Measurements from ENCODE around the gene NUB1. TPM values are rescaled to one million over a fixed set of nuclear protein-coding genes. Genes with fewer than 3 reads are reported as not detected.

NUB1 gene
- total RNA-seq, 1 donor from 2014 or later = 55.2 TPM

DNA sequence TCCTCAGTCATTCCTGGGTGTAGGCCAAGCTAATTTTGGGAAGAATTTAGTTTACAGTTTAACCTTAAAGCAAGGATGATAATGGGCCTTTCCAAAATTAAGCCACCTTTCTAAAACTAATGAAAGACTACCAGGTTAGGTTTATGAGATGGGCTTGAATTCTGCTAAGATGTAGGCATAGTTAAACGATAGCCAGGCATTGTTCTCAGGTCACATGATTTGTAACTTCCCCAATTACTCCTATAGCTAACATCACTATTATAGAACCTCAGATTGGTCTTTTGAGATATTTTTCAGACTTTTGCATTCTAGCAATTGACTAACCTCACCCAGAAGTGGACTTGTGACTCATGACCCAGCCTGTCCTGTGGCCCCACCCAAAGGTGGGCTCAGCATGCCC lies 7.0 kb upstream of the NUB1 start:
- Histone ChIP-seq H3K4me3 (no peak overlapping the region), H3K27ac (no peak overlapping the region), H3K4me1 (no peaks in the 10 kb centered on the region), H3K36me3 (no peaks in the 10 kb centered on the region), H3K27me3 (no peaks in the 10 kb centered on the region), H3K9me3 (no peaks in the 10 kb centered on the region)
- DNase-seq (no peak), ATAC-seq (no peak)
- TF ChIP-seq, protein P1, sequence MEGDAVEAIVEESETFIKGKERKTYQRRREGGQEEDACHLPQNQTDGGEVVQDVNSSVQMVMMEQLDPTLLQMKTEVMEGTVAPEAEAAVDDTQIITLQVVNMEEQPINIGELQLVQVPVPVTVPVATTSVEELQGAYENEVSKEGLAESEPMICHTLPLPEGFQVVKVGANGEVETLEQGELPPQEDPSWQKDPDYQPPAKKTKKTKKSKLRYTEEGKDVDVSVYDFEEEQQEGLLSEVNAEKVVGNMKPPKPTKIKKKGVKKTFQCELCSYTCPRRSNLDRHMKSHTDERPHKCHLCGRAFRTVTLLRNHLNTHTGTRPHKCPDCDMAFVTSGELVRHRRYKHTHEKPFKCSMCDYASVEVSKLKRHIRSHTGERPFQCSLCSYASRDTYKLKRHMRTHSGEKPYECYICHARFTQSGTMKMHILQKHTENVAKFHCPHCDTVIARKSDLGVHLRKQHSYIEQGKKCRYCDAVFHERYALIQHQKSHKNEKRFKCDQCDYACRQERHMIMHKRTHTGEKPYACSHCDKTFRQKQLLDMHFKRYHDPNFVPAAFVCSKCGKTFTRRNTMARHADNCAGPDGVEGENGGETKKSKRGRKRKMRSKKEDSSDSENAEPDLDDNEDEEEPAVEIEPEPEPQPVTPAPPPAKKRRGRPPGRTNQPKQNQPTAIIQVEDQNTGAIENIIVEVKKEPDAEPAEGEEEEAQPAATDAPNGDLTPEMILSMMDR (IDR thresholded peaks at IDR 0.05) = no peak
- intact Hi-C loops (cut with DNase I) = no loop called here

DNA sequence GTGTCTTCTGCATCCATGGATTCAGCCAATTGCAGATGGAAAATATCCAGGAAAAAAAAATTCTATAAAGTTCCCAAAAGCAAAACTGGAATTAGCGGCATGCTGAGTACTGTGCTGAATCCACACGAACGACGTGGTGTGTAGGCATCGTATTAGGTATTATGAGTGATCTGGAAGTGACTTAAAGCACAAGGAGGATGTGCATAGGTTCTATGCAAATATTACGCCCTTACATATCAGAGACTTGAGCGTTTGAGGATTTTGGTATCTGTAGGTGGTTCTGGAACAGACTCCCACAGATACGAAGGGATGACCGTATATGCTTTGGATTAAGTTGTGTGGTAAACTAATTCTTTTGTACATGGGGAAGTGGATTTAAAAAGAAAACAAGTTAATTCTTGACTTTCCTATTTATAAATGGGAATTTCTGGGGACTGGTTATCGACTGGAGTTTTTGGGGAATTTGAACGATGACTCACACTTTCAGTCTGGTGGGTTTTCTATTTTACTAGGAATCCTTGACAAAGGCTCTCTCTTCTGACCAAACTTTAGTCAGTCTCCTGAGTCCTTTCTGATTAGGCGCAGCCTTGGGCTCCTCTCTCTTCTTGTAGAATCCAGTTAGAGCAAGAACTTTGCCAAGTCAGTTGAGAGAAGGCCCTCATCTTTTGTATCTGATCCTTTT lies 5.4 kb upstream of the NUB1 start:
- ATAC-seq (no peak), DNase-seq (no peak)
- Histone ChIP-seq H3K27ac (no peak overlapping the region), H3K4me3 (no peak overlapping the region), H3K9me3 (no peaks in the 10 kb centered on the region), H3K36me3 (no peaks in the 10 kb centered on the region), H3K4me1 (peaks cover 10% of the 10 kb centered on the region), H3K27me3 (no peaks in the 10 kb centered on the region)
- TF ChIP-seq, protein P1 (IDR thresholded peaks at IDR 0.05) = no peak
- intact Hi-C loops (cut with DNase I) = no loop called here

DNA sequence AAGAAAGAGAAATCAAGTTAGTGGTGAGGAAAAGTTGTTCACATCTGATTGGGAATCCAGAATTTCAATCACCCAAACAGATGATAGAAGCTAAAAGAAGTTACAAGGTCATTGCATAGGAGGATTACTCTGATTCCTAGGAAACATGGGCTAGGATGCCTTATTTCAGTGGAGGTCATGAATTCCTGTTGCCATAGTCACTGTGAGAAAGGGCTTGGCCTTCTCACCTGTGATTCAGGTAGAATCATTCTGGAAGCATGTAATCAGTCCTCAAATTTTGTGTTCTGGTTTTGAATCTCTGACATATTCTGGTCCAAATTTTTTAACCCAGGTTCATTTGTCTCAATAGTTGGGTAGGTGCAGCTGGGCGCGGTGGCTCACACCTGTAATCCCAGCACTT lies 4.3 kb upstream of the NUB1 start:
- Histone ChIP-seq H3K36me3 (no peaks in the 10 kb centered on the region), H3K4me3 (no peak overlapping the region), H3K4me1 (peaks cover 12% of the 10 kb centered on the region), H3K9me3 (no peaks in the 10 kb centered on the region), H3K27me3 (no peaks in the 10 kb centered on the region), H3K27ac (no peak overlapping the region)
- no peak for DNase-seq
- no peak for ATAC-seq
- TF ChIP-seq, protein P1 (IDR thresholded peaks at IDR 0.05) = no peak
- intact Hi-C loops (cut with DNase I) = no loop called here

DNA sequence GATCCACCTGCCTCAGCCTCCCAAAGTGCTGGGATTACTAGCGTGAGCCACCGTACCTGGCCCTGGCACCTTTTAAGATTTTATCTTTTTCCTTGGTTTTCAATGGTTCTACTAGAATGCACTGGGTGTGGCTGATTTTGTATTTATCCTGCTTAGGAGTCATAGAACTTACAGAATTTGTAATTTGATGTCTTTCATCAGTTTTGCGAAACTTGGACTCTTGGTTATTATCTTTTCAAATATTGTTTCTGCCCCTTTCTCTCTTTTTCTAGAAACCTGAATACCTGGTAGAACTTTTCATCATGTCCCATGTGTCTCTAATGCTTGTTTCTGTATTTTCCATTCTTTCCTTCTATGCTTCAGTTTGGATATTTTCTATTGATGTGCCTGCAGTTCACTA lies 2.8 kb upstream of the NUB1 start:
- Histone ChIP-seq H3K27ac (no peak overlapping the region), H3K36me3 (no peaks in the 10 kb centered on the region), H3K27me3 (no peaks in the 10 kb centered on the region), H3K4me3 (no peak overlapping the region), H3K9me3 (no peaks in the 10 kb centered on the region), H3K4me1 (peaks cover 25% of the 10 kb centered on the region)
- DNase-seq = no peak
- no peak for ATAC-seq
- TF ChIP-seq, protein P1 (IDR thresholded peaks at IDR 0.05) = no peak
- intact Hi-C loops (cut with DNase I) = no loop called here

DNA sequence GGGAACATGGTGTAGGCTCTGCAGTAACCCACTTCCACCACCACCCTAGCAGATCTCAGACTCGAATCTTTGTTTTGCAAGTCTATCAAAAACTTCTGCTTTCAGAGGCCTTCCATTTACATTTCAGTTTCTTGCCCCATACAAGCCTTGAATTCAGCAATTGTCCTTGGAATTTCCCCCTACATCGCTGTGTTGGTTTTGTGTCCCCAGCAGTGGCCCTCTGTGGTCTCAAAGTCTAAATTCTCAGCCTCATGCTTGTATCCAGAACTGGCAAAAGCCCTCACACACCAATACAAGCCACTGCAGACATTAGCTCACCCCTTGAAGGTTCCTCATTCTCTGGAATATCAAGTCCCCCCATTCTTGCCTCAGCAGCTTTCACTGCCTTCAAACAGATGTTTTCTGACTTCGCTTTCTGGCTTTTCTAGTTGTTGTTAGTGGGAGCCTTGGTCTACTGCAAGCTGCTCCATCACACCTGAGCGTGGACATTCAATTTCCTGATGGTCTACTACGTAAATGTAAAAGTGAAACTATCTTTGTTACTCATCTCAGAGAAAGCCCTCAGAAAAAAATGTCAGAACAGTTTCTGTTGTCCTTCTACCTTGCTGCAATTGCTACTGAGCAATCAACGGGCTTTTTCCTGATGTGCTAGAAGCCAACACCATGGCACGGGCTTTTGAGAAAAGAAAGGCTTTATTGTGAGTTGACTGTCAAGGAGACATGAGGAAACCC lies 1.8 kb upstream of the NUB1 start:
- Histone ChIP-seq H3K27me3 (no peaks in the 10 kb centered on the region), H3K4me3 (no peak overlapping the region), H3K27ac (peak overlapping the region; percentile 53), H3K36me3 (no peaks in the 10 kb centered on the region), H3K9me3 (no peaks in the 10 kb centered on the region), H3K4me1 (peaks cover 25% of the 10 kb centered on the region)
- intact Hi-C loops (cut with DNase I) = no loop called here
- ATAC-seq (peak; percentile 8), DNase-seq (no peak)
- TF ChIP-seq, protein P1 (IDR thresholded peaks at IDR 0.05) = no peak

All from upper lobe of right lung (tissue), 1 donor.